Gastrocnemius medialis (tissue), 4 donors: ENCODE data around the gene SUGCT. TPM values are rescaled to one million over a fixed set of nuclear protein-coding genes. Genes with fewer than 3 reads are reported as not detected.

ENCODE experiments used
- ATAC-seq, 2 donors: fragments of 150-250 bp; one replicate each; pipeline ENCODE4 v1.9.1; 2016
- DNase-seq, 2 donors: peaks; one replicate each; pipeline ENCODE4 v3.0.0-alpha.2; 2019
- H3K27ac ChIP-seq, 4 donors: fragments of 200-600 bp; sonication (generic); 1 replicate in 1 of 4; 2 replicates in 3 of 4; pipeline ENCODE4 v1.5.1; 2016 to 2018; ENCODE audit warnings: mild to moderate bottlenecking in 2 of 4, moderate library complexity in 1 of 4
- H3K27me3 ChIP-seq, 3 donors: fragments of 200-600 bp; sonication (generic) in 2 of 3; 1 replicate in 1 of 3; 2 replicates in 2 of 3; pipeline versions ENCODE4 v1.5.1 to v1.6.0; 2016 to 2019; ENCODE audit warnings: mild to moderate bottlenecking in 1 of 3, moderate library complexity in 1 of 3
- H3K36me3 ChIP-seq, 2 donors: fragments of 200-600 bp; sonication (generic) in 1 of 2; one replicate each; pipeline ENCODE4 v1.5.1; 2017 to 2018
- H3K4me1 ChIP-seq, 2 donors: fragments of 200-600 bp; sonication (generic) in 1 of 2; one replicate each; pipeline ENCODE4 v1.5.1; 2016 to 2017; ENCODE audit warnings: mild to moderate bottlenecking in 2 of 2
- H3K4me3 ChIP-seq, 4 donors: fragments of 200-600 bp; sonication (generic) in 3 of 4; 1 replicate in 1 of 4; 2 replicates in 3 of 4; pipeline ENCODE4 v1.5.1; 2016 to 2019; ENCODE audit warnings: mild to moderate bottlenecking in 2 of 4
- H3K9me3 ChIP-seq, 3 donors: fragments of 200-600 bp; sonication (generic) in 2 of 3; 1 replicate in 1 of 3; 2 replicates in 2 of 3; pipeline ENCODE4 v1.5.1; 2016 to 2019
- CTCF ChIP-seq, 5 experiments: fragments of 450-650 bp in 3 of 5; fragments of 200-600 bp in 2 of 5; sonication (generic) in 2 of 5; IDR thresholded peaks in 4 of 5; conservative IDR thresholded peaks in 1 of 5; 1 replicate in 4 of 5; 2 replicates in 1 of 5; pipeline ENCODE4 v1.5.1; 2016 to 2019; ENCODE audit warnings: antibody characterized with exemption in 5 of 5, mild to moderate bottlenecking in 3 of 5, moderate library complexity in 3 of 5
- POLR2A ChIP-seq, 2 donors: fragments of 450-650 bp; IDR thresholded peaks; one replicate each; pipeline ENCODE4 v1.6.1; 2017; ENCODE audit warnings: antibody characterized with exemption in 2 of 2, mild to moderate bottlenecking in 2 of 2, moderate library complexity in 2 of 2
- in situ Hi-C, 4 donors: fragments of 200-750 bp; cut with MboI; loops; one replicate each; pipeline versions ENCODE4 v1.15.0 to v1.8.0; 2017; ENCODE audit warnings: low sequenced_read_pairs in 4 of 4
- intact Hi-C: fragments of 100-400 bp; cut with DNase I; formaldehyde crosslinking; loops from one replicate; pipeline ENCODE4 v1.15.1; 2023; ENCODE audit warnings: low total_unique reads
- total RNA-seq, 4 donors: library from RNA; depleted of rRNA; stranded (reverse); fragments of >200 nt; gene quantifications; one replicate each; pipeline versions ENCODE4 v1.1.0 to v1.2.3, GENCODE V29; 2016

Gene SUGCT
- total RNA-seq, 4 donors from 2014 or later = 2.3 to 3.5 (median 2.9) TPM

GRCh38 chr7:40419806-40420205 lies 285.0 kb downstream of the SUGCT start:
- no peak for ATAC-seq
- Histone ChIP-seq H3K4me1 (no peaks in the 10 kb centered on the region), H3K36me3 (no peaks in the 10 kb centered on the region), H3K27ac (no peak overlapping the region), H3K4me3 (no peak overlapping the region), H3K27me3 (no peaks in the 10 kb centered on the region), H3K9me3 (no peaks in the 10 kb centered on the region)
- no peak for TF ChIP-seq POLR2A (IDR thresholded peaks at IDR 0.05)
- TF ChIP-seq CTCF (IDR thresholded peaks at IDR 0.05 in 4 of 5, conservative IDR thresholded peaks at IDR 0.05 in 1 of 5) = no peak
- intact Hi-C loops (no loop called here), in situ Hi-C loops (no loop called here)
- no peak for DNase-seq

- intact Hi-C loops = no loop called here
Measured at GRCh38 chr7:40421433-40421832, 286.6 kb downstream of the SUGCT start.

GRCh38 chr7:40425696-40426095 lies 290.9 kb downstream of the SUGCT start:
- ATAC-seq (no peak), DNase-seq (no peak)
- Histone ChIP-seq H3K4me1 (no peaks in the 10 kb centered on the region), H3K9me3 (no peaks in the 10 kb centered on the region), H3K36me3 (no peaks in the 10 kb centered on the region), H3K4me3 (no peak overlapping the region), H3K27me3 (no peaks in the 10 kb centered on the region), H3K27ac (no peak overlapping the region)
- intact Hi-C loops (no loop called here), in situ Hi-C loops (no loop called here)
- TF ChIP-seq CTCF (IDR thresholded peaks at IDR 0.05 in 4 of 5, conservative IDR thresholded peaks at IDR 0.05 in 1 of 5) (no peak), POLR2A (IDR thresholded peaks at IDR 0.05) (no peak)

More at GRCh38 chr7:40421433-40421832, 286.6 kb downstream of the SUGCT start:
- no peak overlapping the region for H3K4me3 ChIP-seq
- no peak for DNase-seq
- H3K27ac ChIP-seq = no peak overlapping the region
- ATAC-seq = no peak
- in situ Hi-C loops = no loop called here
- no peaks in the 10 kb centered on the region for H3K4me1 ChIP-seq
- TF ChIP-seq CTCF (IDR thresholded peaks at IDR 0.05 in 4 of 5, conservative IDR thresholded peaks at IDR 0.05 in 1 of 5) (no peak), POLR2A (IDR thresholded peaks at IDR 0.05) (no peak)
- no peaks in the 10 kb centered on the region for H3K27me3 ChIP-seq
- H3K9me3 ChIP-seq = no peaks in the 10 kb centered on the region
- no peaks in the 10 kb centered on the region for H3K36me3 ChIP-seq

GRCh38 chr7:40428421-40428820 lies 293.6 kb downstream of the SUGCT start:
- TF ChIP-seq CTCF (IDR thresholded peaks at IDR 0.05 in 4 of 5, conservative IDR thresholded peaks at IDR 0.05 in 1 of 5) (no peak), POLR2A (IDR thresholded peaks at IDR 0.05) (no peak)
- H3K27me3 ChIP-seq = no peaks in the 10 kb centered on the region
- in situ Hi-C loops = no loop called here
- H3K36me3 ChIP-seq = no peaks in the 10 kb centered on the region
- no peaks in the 10 kb centered on the region for H3K4me1 ChIP-seq
- no peak overlapping the region for H3K27ac ChIP-seq
- no peak overlapping the region for H3K4me3 ChIP-seq
- intact Hi-C loops = no loop called here
- DNase-seq = no peak
- H3K9me3 ChIP-seq = no peaks in the 10 kb centered on the region
- ATAC-seq = no peak

- TF ChIP-seq CTCF (IDR thresholded peaks at IDR 0.05 in 4 of 5, conservative IDR thresholded peaks at IDR 0.05 in 1 of 5) (no peak), POLR2A (IDR thresholded peaks at IDR 0.05) (no peak)
Measured at GRCh38 chr7:40429826-40430225, 295.0 kb downstream of the SUGCT start.

More at GRCh38 chr7:40429826-40430225, 295.0 kb downstream of the SUGCT start:
- intact Hi-C loops (no loop called here), in situ Hi-C loops (no loop called here)
- Histone ChIP-seq H3K4me3 (no peak overlapping the region), H3K4me1 (no peaks in the 10 kb centered on the region), H3K27me3 (no peaks in the 10 kb centered on the region), H3K9me3 (no peaks in the 10 kb centered on the region), H3K36me3 (no peaks in the 10 kb centered on the region), H3K27ac (no peak overlapping the region)
- no peak for ATAC-seq
- DNase-seq = no peak
